SK-N-SH (cell line): Measurements from ENCODE around the gene BBS10. TPM values are rescaled to one million over a fixed set of nuclear protein-coding genes. Genes with fewer than 3 reads are reported as not detected.

Experiments used
- CTCF ChIA-PET: fragments of 300-600, 350-600 bp; formaldehyde crosslinking; extraction: SDS; loops from one replicate; lab custom pipeline; 2021; lab: Yijun Ruan, JAX
- POLR2A ChIA-PET: fragments of 350-600 bp; sonication (Branson Sonifier 250); formaldehyde crosslinking; extraction: SDS; loops from one replicate; lab custom pipeline; 2020; ENCODE audit warnings: antibody characterized with exemption, inconsistent platforms; lab: Yijun Ruan, JAX
- DNase-seq: peaks from one replicate; pipeline ENCODE4 v3.0.0; 2012
- H2AFZ ChIP-seq: fragments of 200-600 bp; sonication (generic); 2 replicates; pipeline ENCODE4 v1.8.1; 2016; ENCODE audit warnings: antibody characterized with exemption, mild to moderate bottlenecking, low read depth
- H3F3A ChIP-seq: fragments of 200-600 bp; sonication (generic); replicated peaks from 2 replicates; pipeline ENCODE3; 2016; ENCODE audit warnings: antibody characterized with exemption, mild to moderate bottlenecking; ENCODE audit not compliant: insufficient read depth
- H3K27ac ChIP-seq, 2 experiments: fragments of 200-500 bp in 1 of 2; fragments of 200-600 bp in 1 of 2; sonication (Bioruptor generic) in 1 of 2; sonication (generic), shearing (Covaris generic) in 1 of 2; 2 replicates each; pipeline versions ENCODE4 v1.5.1 to v1.6.1; 2014 to 2016; ENCODE audit warnings: low read depth in 2 of 2, inconsistent platforms in 1 of 2, low read length in 1 of 2, mild to moderate bottlenecking in 1 of 2, mixed read lengths in 1 of 2
- H3K27me3 ChIP-seq: fragments of 200-600 bp; sonication (generic), shearing (Covaris generic); 2 replicates; pipeline ENCODE4 v1.6.1; 2016; ENCODE audit warnings: mixed run types; ENCODE audit not compliant: insufficient read depth
- H3K36me3 ChIP-seq, 2 experiments: fragments of 200-500 bp in 1 of 2; fragments of 200-600 bp in 1 of 2; sonication (Bioruptor generic) in 1 of 2; sonication (generic) in 1 of 2; replicated peaks in 1 of 2; 2 replicates each; pipeline versions ENCODE3 to v1.5.1; 2014 to 2016; ENCODE audit warnings: low read length in 1 of 2, mild to moderate bottlenecking in 1 of 2; ENCODE audit not compliant: insufficient read depth in 2 of 2, control insufficient read depth in 1 of 2
- H3K4me1 ChIP-seq, 2 experiments: fragments of 200-500 bp in 1 of 2; fragments of 200-600 bp in 1 of 2; sonication (Bioruptor generic) in 1 of 2; sonication (generic), shearing (Covaris generic) in 1 of 2; 2 replicates each; pipeline versions ENCODE4 v1.5.1 to v1.6.1; 2014 to 2016; ENCODE audit warnings: low read depth in 1 of 2, low read length in 1 of 2, mixed run types in 1 of 2; ENCODE audit not compliant: insufficient read depth in 2 of 2, control insufficient read depth in 1 of 2
- H3K4me2 ChIP-seq: fragments of 200-600 bp; sonication (generic), shearing (Covaris generic); 2 replicates; pipeline ENCODE4 v1.6.1; 2017; ENCODE audit warnings: mixed run types
- H3K4me3 ChIP-seq, 2 experiments: fragments of 200-500 bp in 1 of 2; fragments of 200-600 bp in 1 of 2; sonication (Bioruptor generic) in 1 of 2; sonication (generic), shearing (Covaris generic) in 1 of 2; 2 replicates each; pipeline versions ENCODE4 v1.5.1 to v1.8.1; 2014 to 2016; ENCODE audit warnings: low read depth in 2 of 2, inconsistent platforms in 1 of 2, low read length in 1 of 2, mild to moderate bottlenecking in 1 of 2, mixed read lengths in 1 of 2, moderate library complexity in 1 of 2
- H3K79me2 ChIP-seq: fragments of 200-600 bp; sonication (generic); 2 replicates; pipeline ENCODE4 v1.8.1; 2017; ENCODE audit warnings: mild to moderate bottlenecking; ENCODE audit not compliant: insufficient read depth
- H3K9ac ChIP-seq: fragments of 200-600 bp; sonication (generic); 2 replicates; pipeline ENCODE4 v1.6.1; 2017; ENCODE audit warnings: mixed run types
- H3K9me2 ChIP-seq: fragments of 200-600 bp; sonication (generic); 2 replicates; pipeline ENCODE4 v1.6.1; 2017; ENCODE audit warnings: mixed run types
- H3K9me3 ChIP-seq: fragments of 200-600 bp; sonication (generic); 2 replicates; pipeline ENCODE4 v1.6.1; 2017; ENCODE audit warnings: mixed run types, mild to moderate bottlenecking, moderate library complexity
- H4K20me1 ChIP-seq: fragments of 200-600 bp; sonication (generic); 2 replicates; pipeline ENCODE4 v1.6.1; 2017; ENCODE audit warnings: mild to moderate bottlenecking, mixed run types; ENCODE audit not compliant: insufficient read depth
- GABPA ChIP-seq: IDR thresholded peaks from 2 replicates; pipeline ENCODE4 v1.4.0; 2012; ENCODE audit warnings: low read depth, mild to moderate bottlenecking
- GATA2 ChIP-seq: sonication (generic); formaldehyde crosslinking; IDR thresholded peaks from 2 replicates; pipeline ENCODE4 v1.5.0; 2020; ENCODE audit warnings: mild to moderate bottlenecking, missing genetic modification reagents
- JUND ChIP-seq: IDR thresholded peaks from 2 replicates; pipeline ENCODE4 v1.4.0; 2012
- MXI1 ChIP-seq: IDR thresholded peaks from 2 replicates; pipeline ENCODE4 v1.6.1; 2012; ENCODE audit warnings: mild to moderate bottlenecking, low read depth, low read length, improper control_type of control experiment
- NFIC ChIP-seq: IDR thresholded peaks from 2 replicates; pipeline ENCODE4 v1.4.0; 2012; ENCODE audit warnings: borderline replicate concordance
- POLR2AphosphoS5 ChIP-seq: IDR thresholded peaks from 2 replicates; pipeline ENCODE4 v1.6.1; 2012; ENCODE audit warnings: low read depth, low read length
- RFX5 ChIP-seq: IDR thresholded peaks from 2 replicates; pipeline ENCODE4 v1.6.1; 2012; ENCODE audit warnings: mild to moderate bottlenecking, improper control_type of control experiment, low read length
- RXRA ChIP-seq: IDR thresholded peaks from 2 replicates; pipeline ENCODE4 v1.4.0; 2012; ENCODE audit warnings: low read depth, mild to moderate bottlenecking, borderline replicate concordance
- SMC3 ChIP-seq: IDR thresholded peaks from 2 replicates; pipeline ENCODE4 v1.6.1; 2012; ENCODE audit warnings: low read depth, low read length, improper control_type of control experiment
- TCF12 ChIP-seq: IDR thresholded peaks from 2 replicates; pipeline ENCODE4 v1.4.0; 2012
- YY1 ChIP-seq: IDR thresholded peaks from 2 replicates; pipeline ENCODE4 v1.4.0; 2012; ENCODE audit warnings: low read depth, mild to moderate bottlenecking
- WGBS: methylation state at CpG from one replicate; pipeline ENCODE4 v1.1.6; 2017; ENCODE audit warnings: low lambda C conversion rate; 5-methylcytosine and 5-hydroxymethylcytosine counted together
- polyA plus RNA-seq, 3 experiments: library from polyadenylated mRNA; depleted of rRNA; stranded (reverse); fragments of >200 nt; gene quantifications; 2 replicates each; pipeline ENCODE4 v1.2.3, GENCODE V29; 2012
- TF ChIP-seq, protein P1 (sequence below): IDR thresholded peaks from 2 replicates; pipeline ENCODE4 v1.4.0; 2012; ENCODE audit warnings: low read depth
- TF ChIP-seq, protein P2 (sequence below): IDR thresholded peaks from 2 replicates; pipeline ENCODE4; 2012
- TF ChIP-seq, protein P3 (sequence below): fragments of 150-350 bp; IDR thresholded peaks from 2 replicates; pipeline ENCODE4 v1.6.1; 2017; ENCODE audit warnings: antibody characterized with exemption, low read length, low read depth, borderline replicate concordance
- TF ChIP-seq, protein P4 (sequence below): fragments of 150-350 bp; IDR thresholded peaks from 2 replicates; pipeline ENCODE4 v1.6.1; 2016; ENCODE audit warnings: mild to moderate bottlenecking, low read depth, low read length
- TF ChIP-seq, protein P5 (sequence below): IDR thresholded peaks from 2 replicates; pipeline ENCODE4 v1.4.0; 2012; ENCODE audit warnings: low read depth, borderline replicate concordance
- TF ChIP-seq, protein P6 (sequence below): IDR thresholded peaks from 2 replicates; pipeline ENCODE4 v1.4.0; 2012; ENCODE audit warnings: low read depth, borderline replicate concordance

The BBS10 gene
- polyA plus RNA-seq, 1 of the 3 experiments (the other 2 are of a cell fraction), result 5.6 TPM

DNA sequence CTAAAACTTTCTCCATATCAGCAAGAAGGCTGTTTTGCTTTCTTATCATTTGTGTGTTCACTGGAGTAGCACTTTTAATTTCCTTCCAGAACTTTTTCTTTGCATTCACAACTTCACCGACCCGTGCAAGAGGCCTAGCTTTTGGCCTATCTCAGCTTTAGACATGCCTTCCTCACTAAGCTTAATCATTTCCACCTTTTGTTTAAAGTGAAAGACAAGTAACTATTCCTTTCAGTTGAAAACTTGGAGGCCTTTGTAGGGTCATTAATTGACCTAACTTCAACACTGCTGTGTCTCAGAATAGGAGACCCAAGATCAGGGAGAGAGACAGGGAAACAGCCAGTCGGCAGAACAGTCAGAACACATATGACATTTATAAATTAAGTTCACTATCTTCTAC, 39.3 kb downstream of the BBS10 start:
- no peaks in the 10 kb centered on the region for H4K20me1 ChIP-seq
- WGBS, result 72% methylated on average over 3 of the region's 3 CpGs

DNA sequence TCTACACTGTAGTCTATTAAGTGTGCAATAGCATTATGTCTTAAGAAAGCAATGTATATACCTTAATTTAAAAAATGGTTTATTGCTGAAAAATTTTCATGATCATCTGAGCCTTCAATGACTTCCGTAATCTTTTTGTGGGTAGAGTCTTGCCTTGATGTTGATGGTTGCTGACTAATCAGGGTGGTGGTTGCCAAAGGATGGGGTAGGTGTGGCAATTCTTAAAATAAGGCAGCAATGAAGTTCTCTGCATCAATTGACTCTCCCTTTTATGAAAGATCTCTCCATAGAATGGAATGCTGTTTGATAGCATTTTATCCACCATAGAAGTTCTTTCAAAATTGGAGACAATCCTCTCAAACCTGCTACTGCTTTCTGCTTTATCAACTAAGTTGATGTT, 41.1 kb downstream of the BBS10 start:
- Histone ChIP-seq H3K9me2 (no peaks in the 10 kb centered on the region), H3K27ac (no peak overlapping the region), H3K27me3 (no peaks in the 10 kb centered on the region), H3K4me1 (peaks cover 0 to 11% of the 10 kb centered on the region in 2 experiments; a peak in 1 of 4 replicates), H3K9me3 (no peaks in the 10 kb centered on the region), H3K9ac (no peak overlapping the region), H3K36me3 (peaks cover 0 to 26% of the 10 kb centered on the region in 2 experiments), H3K4me3 (no peak overlapping the region), H3F3A (peaks cover 14% of the 10 kb centered on the region), H4K20me1 (no peaks in the 10 kb centered on the region), H3K4me2 (no peak overlapping the region), H2AFZ (no peak overlapping the region), H3K79me2 (no peaks in the 10 kb centered on the region)
- TF ChIP-seq RXRA (no peak), YY1 (no peak)
- TF ChIP-seq, protein P1, sequence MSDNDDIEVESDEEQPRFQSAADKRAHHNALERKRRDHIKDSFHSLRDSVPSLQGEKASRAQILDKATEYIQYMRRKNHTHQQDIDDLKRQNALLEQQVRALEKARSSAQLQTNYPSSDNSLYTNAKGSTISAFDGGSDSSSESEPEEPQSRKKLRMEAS, result no peak
- DNase-seq, result no peak
- ChIA-PET CTCF (no interaction called here), POLR2A (no interaction called here)
- 100% methylated on average over 1 of the region's 1 CpG for WGBS

More for the DNA sequence above, 39.3 kb downstream of the BBS10 start:
- H3K79me2 ChIP-seq, result no peaks in the 10 kb centered on the region
- H3K4me1 ChIP-seq, result peaks cover 0 to 6% of the 10 kb centered on the region in 2 experiments; a peak in 1 of 4 replicates
- H3K27me3 ChIP-seq, result no peaks in the 10 kb centered on the region
- H3K9me3 ChIP-seq, result no peaks in the 10 kb centered on the region
- H2AFZ ChIP-seq, result no peak overlapping the region
- H3K4me3 ChIP-seq, result no peak overlapping the region
- H3K4me2 ChIP-seq, result no peak overlapping the region
- no peak for DNase-seq
- no peak overlapping the region for H3K27ac ChIP-seq
- H3F3A ChIP-seq, result peaks cover 10% of the 10 kb centered on the region
- TF ChIP-seq POLR2AphosphoS5 (no peak), TCF12 (no peak), YY1 (no peak), RFX5 (no peak), JUND (no peak)
- TF ChIP-seq, protein P2, sequence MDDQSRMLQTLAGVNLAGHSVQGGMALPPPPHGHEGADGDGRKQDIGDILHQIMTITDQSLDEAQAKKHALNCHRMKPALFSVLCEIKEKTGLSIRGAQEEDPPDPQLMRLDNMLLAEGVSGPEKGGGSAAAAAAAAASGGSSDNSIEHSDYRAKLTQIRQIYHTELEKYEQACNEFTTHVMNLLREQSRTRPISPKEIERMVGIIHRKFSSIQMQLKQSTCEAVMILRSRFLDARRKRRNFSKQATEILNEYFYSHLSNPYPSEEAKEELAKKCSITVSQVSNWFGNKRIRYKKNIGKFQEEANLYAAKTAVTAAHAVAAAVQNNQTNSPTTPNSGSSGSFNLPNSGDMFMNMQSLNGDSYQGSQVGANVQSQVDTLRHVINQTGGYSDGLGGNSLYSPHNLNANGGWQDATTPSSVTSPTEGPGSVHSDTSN, result no peak
- TF ChIP-seq, protein P3, sequence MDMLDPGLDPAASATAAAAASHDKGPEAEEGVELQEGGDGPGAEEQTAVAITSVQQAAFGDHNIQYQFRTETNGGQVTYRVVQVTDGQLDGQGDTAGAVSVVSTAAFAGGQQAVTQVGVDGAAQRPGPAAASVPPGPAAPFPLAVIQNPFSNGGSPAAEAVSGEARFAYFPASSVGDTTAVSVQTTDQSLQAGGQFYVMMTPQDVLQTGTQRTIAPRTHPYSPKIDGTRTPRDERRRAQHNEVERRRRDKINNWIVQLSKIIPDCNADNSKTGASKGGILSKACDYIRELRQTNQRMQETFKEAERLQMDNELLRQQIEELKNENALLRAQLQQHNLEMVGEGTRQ, result no peak
- CTCF ChIA-PET, result interaction anchor here (1.2 kb wide), 1 partner anchor 19 kb away, joined by 3 read pairs; no protein-coding TSS in a partner anchor
- H3K9me2 ChIP-seq, result no peaks in the 10 kb centered on the region
- H3K9ac ChIP-seq, result no peak overlapping the region
- H3K36me3 ChIP-seq, result peaks cover 0 to 25% of the 10 kb centered on the region in 2 experiments
- POLR2A ChIA-PET, result no interaction called here

DNA sequence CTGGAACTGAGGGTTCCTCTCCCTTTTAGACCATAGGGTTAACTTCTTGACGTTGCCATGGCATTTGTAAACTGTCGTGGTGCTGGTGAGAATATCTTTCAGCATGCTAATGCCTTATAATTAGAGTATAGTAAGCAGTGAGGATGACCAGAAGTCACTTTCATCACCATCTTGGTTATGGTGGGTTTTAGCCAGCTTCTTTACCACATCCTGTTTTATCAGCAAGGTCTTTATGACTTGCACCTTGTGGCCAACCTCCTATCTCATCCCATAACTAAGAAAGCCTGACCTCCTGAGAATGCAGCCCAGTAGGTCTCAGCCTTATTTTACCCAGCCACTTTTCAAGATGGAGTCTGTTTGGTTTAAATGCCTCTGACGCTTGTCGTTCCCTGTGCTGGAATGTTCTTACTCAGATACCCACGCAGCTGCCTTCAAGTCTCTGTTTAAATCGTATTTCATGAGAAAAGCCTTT, 44.2 kb downstream of the BBS10 start:
- ChIA-PET CTCF (no interaction called here), POLR2A (no interaction called here)
- Histone ChIP-seq H3K79me2 (no peaks in the 10 kb centered on the region), H3K9ac (no peak overlapping the region), H3K36me3 (peaks cover 0 to 25% of the 10 kb centered on the region in 2 experiments), H3K27ac (peak overlapping the region in 1 of 2 experiments; percentile 21; a peak in 1 of 4 replicates), H3K9me2 (no peaks in the 10 kb centered on the region), H4K20me1 (no peaks in the 10 kb centered on the region), H3K4me1 (peaks cover 0 to 4% of the 10 kb centered on the region in 2 experiments; a peak in 1 of 4 replicates), H2AFZ (no peak overlapping the region), H3F3A (peaks cover 16% of the 10 kb centered on the region), H3K27me3 (no peaks in the 10 kb centered on the region), H3K4me3 (no peak overlapping the region), H3K4me2 (no peak overlapping the region; the same call in 1 of the 2 replicates), H3K9me3 (no peaks in the 10 kb centered on the region)
- WGBS, result 76% methylated on average over 6 of the region's 6 CpGs
- DNase-seq, result no peak
- TF ChIP-seq, protein P4, sequence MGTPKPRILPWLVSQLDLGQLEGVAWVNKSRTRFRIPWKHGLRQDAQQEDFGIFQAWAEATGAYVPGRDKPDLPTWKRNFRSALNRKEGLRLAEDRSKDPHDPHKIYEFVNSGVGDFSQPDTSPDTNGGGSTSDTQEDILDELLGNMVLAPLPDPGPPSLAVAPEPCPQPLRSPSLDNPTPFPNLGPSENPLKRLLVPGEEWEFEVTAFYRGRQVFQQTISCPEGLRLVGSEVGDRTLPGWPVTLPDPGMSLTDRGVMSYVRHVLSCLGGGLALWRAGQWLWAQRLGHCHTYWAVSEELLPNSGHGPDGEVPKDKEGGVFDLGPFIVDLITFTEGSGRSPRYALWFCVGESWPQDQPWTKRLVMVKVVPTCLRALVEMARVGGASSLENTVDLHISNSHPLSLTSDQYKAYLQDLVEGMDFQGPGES, result no peak
- TF ChIP-seq, protein P5, sequence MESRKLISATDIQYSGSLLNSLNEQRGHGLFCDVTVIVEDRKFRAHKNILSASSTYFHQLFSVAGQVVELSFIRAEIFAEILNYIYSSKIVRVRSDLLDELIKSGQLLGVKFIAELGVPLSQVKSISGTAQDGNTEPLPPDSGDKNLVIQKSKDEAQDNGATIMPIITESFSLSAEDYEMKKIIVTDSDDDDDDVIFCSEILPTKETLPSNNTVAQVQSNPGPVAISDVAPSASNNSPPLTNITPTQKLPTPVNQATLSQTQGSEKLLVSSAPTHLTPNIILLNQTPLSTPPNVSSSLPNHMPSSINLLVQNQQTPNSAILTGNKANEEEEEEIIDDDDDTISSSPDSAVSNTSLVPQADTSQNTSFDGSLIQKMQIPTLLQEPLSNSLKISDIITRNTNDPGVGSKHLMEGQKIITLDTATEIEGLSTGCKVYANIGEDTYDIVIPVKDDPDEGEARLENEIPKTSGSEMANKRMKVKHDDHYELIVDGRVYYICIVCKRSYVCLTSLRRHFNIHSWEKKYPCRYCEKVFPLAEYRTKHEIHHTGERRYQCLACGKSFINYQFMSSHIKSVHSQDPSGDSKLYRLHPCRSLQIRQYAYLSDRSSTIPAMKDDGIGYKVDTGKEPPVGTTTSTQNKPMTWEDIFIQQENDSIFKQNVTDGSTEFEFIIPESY, result no peak
- no peak for TF ChIP-seq GATA2 (CRISPR knock-in tag)
- no peak for TF ChIP-seq MXI1
- TF ChIP-seq, protein P6, sequence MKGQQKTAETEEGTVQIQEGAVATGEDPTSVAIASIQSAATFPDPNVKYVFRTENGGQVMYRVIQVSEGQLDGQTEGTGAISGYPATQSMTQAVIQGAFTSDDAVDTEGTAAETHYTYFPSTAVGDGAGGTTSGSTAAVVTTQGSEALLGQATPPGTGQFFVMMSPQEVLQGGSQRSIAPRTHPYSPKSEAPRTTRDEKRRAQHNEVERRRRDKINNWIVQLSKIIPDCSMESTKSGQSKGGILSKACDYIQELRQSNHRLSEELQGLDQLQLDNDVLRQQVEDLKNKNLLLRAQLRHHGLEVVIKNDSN, result no peak
- TF ChIP-seq NFIC, result no peak
- TF ChIP-seq GABPA, result no peak
- no peak for TF ChIP-seq TCF12
- no peak for TF ChIP-seq POLR2AphosphoS5
- TF ChIP-seq SMC3, result no peak
